Calu3 (cell line): ENCODE measurements around the gene RAB11FIP4. TPM values are rescaled to one million over a fixed set of nuclear protein-coding genes. Genes with fewer than 3 reads are reported as not detected.

Experiments
- BruUV-seq: library from RNA; stranded (reverse); fragments of 400-500 nt; replicated peaks from 2 replicates; lab custom pipeline; 2021; lab: Mats Ljungman, UMichigan
- CTCF ChIA-PET: fragments of 300-600 bp; sonication (Branson Sonifier 250); formaldehyde crosslinking; loops from one replicate; lab custom pipeline; 2022; ENCODE audit warnings: antibody characterized with exemption; lab: Charles Lee
- DNase-seq: peaks from one replicate; pipeline ENCODE4 v3.0.0; 2022
- H3K27ac Mint-ChIP-seq: one replicate; pipeline ENCODE4 v1.8.0; 2022; ENCODE audit warnings: mixed read lengths; ENCODE audit not compliant: unreplicated experiment
- H3K27me3 Mint-ChIP-seq: one replicate; pipeline ENCODE4 v1.8.0; 2022; ENCODE audit warnings: mixed read lengths; ENCODE audit not compliant: unreplicated experiment
- H3K36me3 Mint-ChIP-seq: one replicate; pipeline ENCODE4 v1.8.0; 2022; ENCODE audit warnings: mild to moderate bottlenecking, moderate library complexity, mixed read lengths; ENCODE audit not compliant: insufficient read depth, unreplicated experiment
- H3K4me1 Mint-ChIP-seq: one replicate; pipeline ENCODE4 v1.8.0; 2022; ENCODE audit warnings: mild to moderate bottlenecking, low read depth, mixed read lengths; ENCODE audit not compliant: unreplicated experiment
- H3K4me3 Mint-ChIP-seq: one replicate; pipeline ENCODE4 v1.8.0; 2022; ENCODE audit warnings: mild to moderate bottlenecking, low read depth, moderate library complexity, mixed read lengths; ENCODE audit not compliant: unreplicated experiment
- H3K9me3 Mint-ChIP-seq: one replicate; pipeline ENCODE4 v1.8.0; 2022; ENCODE audit warnings: low read depth, mixed read lengths; ENCODE audit not compliant: unreplicated experiment
- CTCF ChIP-seq: fragments of 200-600 bp; IDR thresholded peaks from one replicate; pipeline ENCODE4 v1.8.0; 2022; ENCODE audit warnings: antibody characterized with exemption; ENCODE audit not compliant: unreplicated experiment
- intact Hi-C: fragments of 100-400 bp; cut with micrococcal nuclease; formaldehyde crosslinking; loops from one replicate; pipeline ENCODE4 v1.10.0; 2022; ENCODE audit not compliant: unreplicated experiment
- total RNA-seq: library from RNA; stranded (reverse); gene quantifications from 2 replicates; pipeline ENCODE4 v1.2.3, GENCODE V29; 2022

RAB11FIP4 gene
- total RNA-seq, 1 experiment from 2014 or later: 27.9 TPM

- peaks cover 93% of the 10 kb centered on the region for H3K27me3 Mint-ChIP-seq
- intact Hi-C loops: no loop called here
These were observed 5.9 kb downstream of the RAB11FIP4 start for GRCh38 chr17:31397256-31397939.

GRCh38 chr17:31398381-31399311, 7.2 kb downstream of the RAB11FIP4 start:
- intact Hi-C loops: no loop called here
- Mint-ChIP-seq H3K4me3 (no peak overlapping the region), H3K4me1 (no peaks in the 10 kb centered on the region), H3K27ac (no peak overlapping the region), H3K9me3 (no peaks in the 10 kb centered on the region), H3K36me3 (no peaks in the 10 kb centered on the region), H3K27me3 (peaks cover 83% of the 10 kb centered on the region)
- no TSS peak for BruUV-seq
- CTCF ChIA-PET: interaction anchor here (0.6 to 0.7 kb wide), 3 partner anchors 20 to 299 kb away, joined by 3 to 6 read pairs (median 4); no protein-coding TSS in a partner anchor
- DNase-seq: no peak
- TF ChIP-seq CTCF: no peak

More at GRCh38 chr17:31397256-31397939, 5.9 kb downstream of the RAB11FIP4 start:
- Mint-ChIP-seq H3K27ac (no peak overlapping the region), H3K36me3 (no peaks in the 10 kb centered on the region), H3K4me1 (no peaks in the 10 kb centered on the region), H3K4me3 (no peak overlapping the region), H3K9me3 (no peaks in the 10 kb centered on the region)
- BruUV-seq: no TSS peak
- TF ChIP-seq CTCF: no peak
- CTCF ChIA-PET: interaction anchor here (0.6 to 0.7 kb wide), 3 partner anchors 21 to 300 kb away, joined by 3 to 6 read pairs (median 4); no protein-coding TSS in a partner anchor
- DNase-seq: no peak

GRCh38 chr17:31400481-31400950, 9.0 kb downstream of the RAB11FIP4 start:
- Mint-ChIP-seq H3K9me3 (no peaks in the 10 kb centered on the region), H3K27ac (no peak overlapping the region), H3K4me3 (no peak overlapping the region), H3K4me1 (no peaks in the 10 kb centered on the region), H3K36me3 (no peaks in the 10 kb centered on the region), H3K27me3 (peaks cover 77% of the 10 kb centered on the region)
- DNase-seq: no peak
- intact Hi-C loops: no loop called here
- BruUV-seq: no TSS peak
- CTCF ChIA-PET: no interaction called here
- no peak for TF ChIP-seq CTCF

- no peak for TF ChIP-seq CTCF
- Mint-ChIP-seq H3K9me3 (no peaks in the 10 kb centered on the region), H3K27ac (no peak overlapping the region), H3K4me3 (no peak overlapping the region), H3K36me3 (no peaks in the 10 kb centered on the region), H3K4me1 (no peaks in the 10 kb centered on the region), H3K27me3 (peaks cover 66% of the 10 kb centered on the region)
- DNase-seq: no peak
- CTCF ChIA-PET: no interaction called here
- intact Hi-C loops: no loop called here
- no TSS peak for BruUV-seq
These were observed 10.2 kb downstream of the RAB11FIP4 start for GRCh38 chr17:31401456-31402254.
